Measurements from ENCODE around the gene ADD2. TPM values are rescaled to one million over a fixed set of nuclear protein-coding genes. Genes with fewer than 3 reads are reported as not detected.
"Not testable (repeated sequence)": the region's sequence is repeated elsewhere in the genome, so short reads cannot be mapped to it uniquely, and the experiment has no call there.

The ADD2 gene
- total RNA-seq, 2 donors from 2014 or later, result 24.3 to 31.6 TPM

DNA sequence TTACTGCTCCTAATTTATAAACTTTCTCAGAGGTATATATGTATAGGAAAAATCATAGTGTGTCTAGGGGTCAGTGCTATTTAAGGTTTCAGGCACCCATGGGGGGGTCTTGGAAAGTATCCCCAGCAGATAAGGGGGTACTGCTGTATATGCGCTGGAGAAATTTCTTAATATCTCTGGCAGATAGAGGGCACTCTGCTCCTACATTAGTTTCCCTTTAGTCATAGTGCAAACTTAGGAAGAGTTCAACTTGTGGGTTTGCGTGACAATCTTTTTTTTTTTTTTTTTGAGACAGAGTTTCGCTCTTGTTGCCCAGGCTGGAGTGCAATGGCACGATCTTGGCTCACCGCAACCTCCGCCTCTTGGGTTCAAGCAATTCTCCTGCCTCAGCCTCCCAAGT lies 112.8 kb downstream of the ADD2 start:
- ATAC-seq (replicated peaks in 1 of 2), result peak; percentile 69 to 71
- not testable (repeated sequence) for H3K27ac Mint-ChIP-seq; H3K36me3 Mint-ChIP-seq (ENCODE audit: insufficient read depth in 2 of 2); H3K9me3 Mint-ChIP-seq
- Mint-ChIP-seq H3K27me3 (ENCODE audit: low read depth) (peaks cover 21% of the 10 kb centered on the region), H3K4me1 (ENCODE audit: low read depth) (peaks cover 38% of the 10 kb centered on the region), H3K4me3 (peak overlapping the region in 1 of 2 donors; percentile 47)
- DNase-seq, result peak in 1 of 2 donors; percentile 9

DNA sequence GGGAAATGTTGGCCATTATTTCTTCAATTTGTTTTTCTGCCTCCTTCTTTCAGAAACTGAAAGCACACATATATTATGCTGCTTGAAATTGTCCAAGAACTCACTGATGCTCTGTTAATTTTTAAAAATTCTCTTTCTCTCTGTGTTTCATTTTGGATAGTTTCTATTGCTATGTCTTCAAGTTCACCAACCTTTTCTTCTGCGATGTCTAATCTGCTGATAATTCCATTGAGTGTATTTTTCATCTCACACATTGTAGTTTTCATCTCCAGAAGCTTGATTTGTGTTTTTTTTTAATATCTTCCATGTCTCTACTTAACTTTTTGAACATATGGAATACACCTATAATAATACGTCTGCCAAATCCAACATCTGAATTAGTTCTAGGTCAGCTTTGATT lies 116.3 kb downstream of the ADD2 start:
- H3K27ac Mint-ChIP-seq, result no peak overlapping the region
- peaks cover 21% of the 10 kb centered on the region for H3K27me3 Mint-ChIP-seq (ENCODE audit: low read depth)
- H3K4me1 Mint-ChIP-seq (ENCODE audit: low read depth), result peaks cover 18% of the 10 kb centered on the region
- ATAC-seq (replicated peaks in 1 of 2), result no peak
- H3K36me3 Mint-ChIP-seq (ENCODE audit: insufficient read depth in 2 of 2), result no peaks in the 10 kb centered on the region
- no peak overlapping the region for H3K4me3 Mint-ChIP-seq
- H3K9me3 Mint-ChIP-seq, result no peaks in the 10 kb centered on the region
- DNase-seq, result no peak

DNA sequence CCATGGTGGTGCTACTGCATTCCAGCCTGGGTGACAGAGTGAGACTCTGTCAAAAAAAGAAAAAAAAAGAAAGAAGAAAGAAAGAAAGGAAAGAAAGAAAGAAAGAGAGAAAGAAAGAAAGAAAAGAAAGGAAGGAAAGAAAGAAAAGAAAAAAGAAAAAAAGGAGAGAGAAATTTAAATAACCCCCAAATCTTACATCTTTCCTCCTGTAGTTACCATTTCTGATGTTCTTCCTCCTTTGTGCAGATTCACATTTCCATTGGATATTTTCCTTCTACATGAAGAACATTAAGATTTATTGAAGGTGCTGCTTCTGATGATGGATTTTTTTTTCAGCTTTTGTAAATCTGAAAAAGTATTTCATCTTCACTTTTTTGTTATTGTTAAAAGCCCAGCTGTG lies 117.0 kb downstream of the ADD2 start:
- Mint-ChIP-seq H3K36me3 (ENCODE audit: insufficient read depth in 2 of 2) (no peaks in the 10 kb centered on the region), H3K4me1 (ENCODE audit: low read depth) (peaks cover 11% of the 10 kb centered on the region), H3K9me3 (no peaks in the 10 kb centered on the region), H3K27me3 (ENCODE audit: low read depth) (peaks cover 21% of the 10 kb centered on the region), H3K4me3 (no peak overlapping the region), H3K27ac (no peak overlapping the region)
- no peak for DNase-seq
- no peak for ATAC-seq (replicated peaks in 1 of 2)

DNA sequence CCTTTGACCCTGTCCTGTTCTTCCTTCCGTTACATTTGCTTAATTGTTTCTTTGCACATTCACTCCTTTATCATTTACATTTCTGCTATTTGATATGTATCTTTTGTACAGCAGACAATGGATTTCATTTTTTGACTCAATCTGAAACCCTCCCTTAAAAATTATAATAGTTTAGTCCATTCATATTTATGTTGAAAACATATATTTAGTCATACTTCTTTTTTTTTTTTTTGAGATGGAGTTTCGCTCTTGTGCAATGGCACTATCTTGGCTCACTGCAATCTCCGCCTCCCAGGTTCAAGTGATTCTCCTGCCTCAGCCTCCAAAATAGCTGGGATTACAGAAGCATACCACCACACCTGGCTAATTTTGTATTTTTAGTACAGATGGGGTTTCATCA lies 119.0 kb downstream of the ADD2 start:
- Mint-ChIP-seq H3K9me3 (no peaks in the 10 kb centered on the region), H3K36me3 (ENCODE audit: insufficient read depth in 2 of 2) (no peaks in the 10 kb centered on the region)

DNA sequence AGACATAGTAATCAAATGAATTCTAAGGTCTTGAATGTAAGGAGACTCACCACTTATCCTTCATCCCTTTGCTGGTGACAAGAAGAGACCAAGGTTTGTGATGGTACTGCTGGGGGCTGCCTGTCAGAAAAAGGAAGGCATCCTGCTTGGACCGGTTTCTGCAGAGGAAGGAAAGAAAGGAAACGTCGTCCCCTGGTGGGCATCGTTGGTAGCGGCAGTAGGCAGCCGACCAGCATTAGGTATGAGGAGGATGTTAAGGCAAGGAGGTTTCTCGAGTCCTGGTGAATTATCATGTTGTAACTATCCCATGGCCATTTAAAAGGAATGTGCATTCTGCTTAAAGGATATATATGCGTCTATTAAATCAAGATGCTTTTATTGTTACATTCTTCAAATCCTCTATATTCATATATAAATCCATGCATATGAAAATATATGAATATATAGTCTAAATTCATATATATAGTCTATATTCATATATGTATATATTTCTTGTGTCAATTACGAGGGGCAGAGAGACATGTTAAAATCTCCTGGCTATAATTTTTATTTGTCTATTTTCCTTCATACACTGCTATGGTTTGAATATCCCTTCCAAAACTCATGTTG lies 120.0 kb downstream of the ADD2 start:
- ATAC-seq (replicated peaks in 1 of 2), result peak; percentile 80 to 81
- H3K9me3 Mint-ChIP-seq, result no peaks in the 10 kb centered on the region
- H3K4me1 Mint-ChIP-seq (ENCODE audit: low read depth), result no peaks in the 10 kb centered on the region
- no peak overlapping the region for H3K4me3 Mint-ChIP-seq
- H3K27ac Mint-ChIP-seq, result no peak overlapping the region
- no peaks in the 10 kb centered on the region for H3K36me3 Mint-ChIP-seq (ENCODE audit: insufficient read depth in 2 of 2)
- peak; percentile 71 to 80 for DNase-seq
- peaks cover 10% of the 10 kb centered on the region for H3K27me3 Mint-ChIP-seq (ENCODE audit: low read depth)

More for the DNA sequence above, 119.0 kb downstream of the ADD2 start:
- ATAC-seq (replicated peaks in 1 of 2) (no peak), DNase-seq (no peak)
- Mint-ChIP-seq H3K27me3 (ENCODE audit: low read depth) (peaks cover 15% of the 10 kb centered on the region), H3K4me1 (ENCODE audit: low read depth) (no peaks in the 10 kb centered on the region), H3K27ac (no peak overlapping the region), H3K4me3 (no peak overlapping the region)

DNA sequence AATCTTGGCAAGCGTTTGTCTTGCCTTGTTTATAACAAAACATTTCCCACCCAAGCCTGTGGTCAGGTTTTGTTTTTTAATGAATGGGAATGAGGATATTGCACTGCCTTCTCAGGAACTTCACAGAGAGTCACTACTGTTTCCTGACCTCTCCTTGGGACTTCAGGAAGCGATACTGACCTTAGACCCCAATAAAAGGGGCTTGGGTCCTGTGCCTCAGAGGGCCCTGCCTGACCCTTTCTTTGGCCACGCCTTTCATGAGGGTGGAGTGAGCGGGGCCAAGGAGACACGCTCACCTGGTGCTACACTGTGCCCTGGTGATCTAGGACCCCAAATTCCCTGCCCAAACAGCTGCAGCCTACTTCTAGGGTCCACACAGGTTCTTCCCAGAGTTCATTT lies 121.6 kb downstream of the ADD2 start:
- DNase-seq (no peak), ATAC-seq (replicated peaks in 1 of 2) (no peak)
- Mint-ChIP-seq H3K27ac (no peak overlapping the region), H3K27me3 (ENCODE audit: low read depth) (peaks cover 4% of the 10 kb centered on the region), H3K36me3 (ENCODE audit: insufficient read depth in 2 of 2) (no peaks in the 10 kb centered on the region), H3K4me3 (no peak overlapping the region), H3K4me1 (ENCODE audit: low read depth) (peaks cover 3% of the 10 kb centered on the region), H3K9me3 (no peaks in the 10 kb centered on the region)

DNA sequence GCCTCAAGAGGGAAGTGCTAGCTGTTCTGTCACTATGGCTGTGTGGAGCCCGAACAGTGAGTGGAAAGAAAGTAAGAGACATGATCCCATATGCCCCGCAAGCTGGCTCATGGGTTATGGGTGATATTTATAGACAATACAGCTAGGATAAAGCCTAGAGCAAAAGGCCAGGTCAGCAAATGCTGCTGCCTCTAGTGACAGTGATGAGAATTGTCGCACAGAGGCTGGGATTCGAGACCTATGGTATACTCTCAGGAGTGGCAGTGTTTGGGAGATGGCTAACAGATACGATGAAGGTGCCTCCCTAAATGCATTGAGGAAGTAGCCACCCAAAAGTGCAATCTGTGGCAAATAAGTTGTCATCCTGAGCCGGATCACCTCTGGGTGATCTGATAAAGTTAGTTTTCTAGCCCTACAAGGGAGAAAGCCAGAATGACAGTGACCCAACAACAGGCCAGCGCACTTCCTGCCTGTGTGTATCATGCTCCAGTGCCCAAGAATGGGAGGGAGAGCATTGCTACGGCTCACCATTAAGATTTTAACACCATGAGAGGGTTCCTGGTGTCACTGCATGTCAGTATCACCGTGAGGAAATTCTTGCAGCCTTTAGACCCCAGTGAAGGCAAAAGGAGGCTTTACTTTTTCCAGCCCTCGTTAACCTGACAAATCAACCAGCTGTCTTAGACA lies 122.1 kb downstream of the ADD2 start:
- Mint-ChIP-seq H3K27ac (no peak overlapping the region), H3K4me1 (ENCODE audit: low read depth) (peaks cover 9% of the 10 kb centered on the region), H3K4me3 (no peak overlapping the region), H3K27me3 (ENCODE audit: low read depth) (no peaks in the 10 kb centered on the region), H3K36me3 (ENCODE audit: insufficient read depth in 2 of 2) (no peaks in the 10 kb centered on the region), H3K9me3 (no peaks in the 10 kb centered on the region)
- DNase-seq (no peak), ATAC-seq (replicated peaks in 1 of 2) (no peak)

DNA sequence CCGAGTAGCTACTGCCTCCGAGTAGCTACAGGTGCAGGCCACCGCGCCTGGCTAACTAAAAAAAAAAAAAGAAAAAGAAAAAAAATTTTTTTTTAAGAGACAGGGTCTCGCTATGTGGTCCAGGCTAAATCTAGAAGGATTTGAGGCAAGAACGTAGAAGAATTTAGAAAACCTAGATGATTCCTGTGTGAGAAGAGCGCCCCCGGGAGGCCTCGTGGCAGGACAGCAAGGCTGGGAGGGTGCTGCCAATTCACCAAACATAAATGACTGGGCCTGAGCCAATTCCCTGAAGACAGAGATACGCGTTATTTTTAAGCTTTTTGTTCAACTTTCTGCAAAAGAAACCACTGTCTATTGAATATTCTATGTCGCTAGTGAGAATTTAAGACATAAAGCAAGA lies 124.3 kb downstream of the ADD2 start:
- peak; percentile 21 to 45 for DNase-seq
- Mint-ChIP-seq H3K4me3 (no peak overlapping the region), H3K4me1 (ENCODE audit: low read depth) (peaks cover 24% of the 10 kb centered on the region), H3K27me3 (ENCODE audit: low read depth) (no peaks in the 10 kb centered on the region), H3K36me3 (ENCODE audit: insufficient read depth in 2 of 2) (no peaks in the 10 kb centered on the region), H3K27ac (no peak overlapping the region), H3K9me3 (no peaks in the 10 kb centered on the region)
- ATAC-seq (replicated peaks in 1 of 2), result no peak

DNA sequence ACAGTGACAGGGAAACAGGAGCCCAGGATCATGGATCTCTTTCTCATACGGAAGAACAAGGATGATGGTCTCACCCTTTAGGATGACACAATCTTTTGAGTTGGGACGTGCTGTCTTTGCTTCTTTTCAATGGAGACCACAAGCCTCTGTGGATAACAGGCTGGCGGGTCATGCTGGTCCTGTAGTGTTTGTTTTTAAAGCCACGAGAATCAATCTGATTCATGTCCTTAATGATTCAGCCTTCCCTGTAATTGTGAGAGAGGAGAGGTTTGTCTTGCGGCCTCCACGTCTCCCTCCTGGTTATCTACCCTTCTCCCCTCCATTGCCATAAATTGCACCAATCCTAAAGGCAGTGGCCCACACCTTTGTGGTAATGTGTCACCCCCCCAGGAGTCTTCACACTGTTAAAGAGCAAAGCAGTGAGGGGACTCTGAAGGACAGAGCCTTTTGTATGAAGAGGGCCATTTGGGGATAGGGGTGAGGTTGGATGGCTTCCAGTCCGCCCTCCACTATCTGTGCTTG lies 126.7 kb downstream of the ADD2 start:
- DNase-seq, result peak in 1 of 2 donors; percentile 13
- Mint-ChIP-seq H3K4me1 (ENCODE audit: low read depth) (peaks cover 30% of the 10 kb centered on the region), H3K9me3 (no peaks in the 10 kb centered on the region), H3K27me3 (ENCODE audit: low read depth) (no peaks in the 10 kb centered on the region), H3K36me3 (ENCODE audit: insufficient read depth in 2 of 2) (no peaks in the 10 kb centered on the region), H3K27ac (no peak overlapping the region), H3K4me3 (peak overlapping the region in 1 of 2 donors; percentile 4)
- peak; percentile 76 to 85 for ATAC-seq (replicated peaks in 1 of 2)

DNA sequence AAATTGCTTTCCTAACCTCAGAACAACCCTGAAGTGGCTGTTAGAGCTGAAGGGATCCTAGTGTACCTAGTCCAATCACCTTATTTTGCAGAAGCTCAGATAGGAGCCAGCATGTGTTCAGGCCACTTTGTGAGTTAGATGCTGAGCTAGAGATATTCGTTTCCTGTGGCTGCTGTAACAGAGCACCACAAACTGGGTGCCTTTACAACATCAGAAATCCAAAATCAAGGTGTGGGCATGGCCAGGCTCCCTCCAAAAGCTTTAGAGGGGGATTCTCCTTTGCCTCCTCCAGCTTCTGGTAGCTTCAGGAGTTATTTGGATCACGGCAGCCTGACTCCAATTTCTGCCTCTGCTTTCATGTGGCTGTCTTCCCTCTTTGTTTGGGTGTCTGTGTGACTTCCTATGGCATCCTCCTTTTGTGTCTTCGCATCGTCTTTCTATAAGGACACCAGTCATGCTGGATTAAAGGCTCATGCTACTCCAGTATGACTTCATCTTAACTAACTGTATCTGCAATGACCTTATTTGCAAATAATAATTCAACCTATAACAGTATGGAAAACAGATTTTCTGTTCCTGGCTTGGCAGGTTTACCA lies 128.1 kb downstream of the ADD2 start:
- ATAC-seq (replicated peaks in 1 of 2), result no peak
- Mint-ChIP-seq H3K9me3 (no peaks in the 10 kb centered on the region), H3K36me3 (ENCODE audit: insufficient read depth in 2 of 2) (no peaks in the 10 kb centered on the region), H3K27me3 (ENCODE audit: low read depth) (no peaks in the 10 kb centered on the region), H3K4me1 (ENCODE audit: low read depth) (peaks cover 30% of the 10 kb centered on the region), H3K4me3 (no peak overlapping the region), H3K27ac (peak overlapping the region; percentile 17)
- DNase-seq, result no peak

DNA sequence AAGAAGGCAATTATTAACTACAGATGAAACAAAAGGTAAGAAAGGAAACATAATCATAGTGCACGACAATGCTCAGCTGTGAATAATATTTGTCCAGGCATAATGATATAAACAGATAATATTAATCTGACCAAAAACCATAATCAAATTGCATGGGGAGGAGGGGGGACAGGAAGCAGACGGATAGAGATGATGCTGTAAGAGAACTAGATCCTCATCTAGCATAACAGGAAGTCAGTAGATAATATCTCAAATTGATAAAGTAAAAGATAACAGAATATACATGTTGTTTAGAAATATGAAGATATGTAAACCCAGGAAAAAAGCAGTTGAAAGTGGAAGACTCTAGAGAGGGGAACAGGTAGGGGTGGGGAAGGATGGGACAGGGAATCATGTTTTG lies 129.4 kb downstream of the ADD2 start:
- H3K27ac Mint-ChIP-seq, result peak overlapping the region; percentile 35
- no peaks in the 10 kb centered on the region for H3K27me3 Mint-ChIP-seq (ENCODE audit: low read depth)
- ATAC-seq (replicated peaks in 1 of 2) (no peak), DNase-seq (no peak)
- H3K36me3 Mint-ChIP-seq (ENCODE audit: insufficient read depth in 2 of 2), result no peaks in the 10 kb centered on the region
- no peak overlapping the region for H3K4me3 Mint-ChIP-seq
- H3K4me1 Mint-ChIP-seq (ENCODE audit: low read depth), result peaks cover 30% of the 10 kb centered on the region
- no peaks in the 10 kb centered on the region for H3K9me3 Mint-ChIP-seq

DNA sequence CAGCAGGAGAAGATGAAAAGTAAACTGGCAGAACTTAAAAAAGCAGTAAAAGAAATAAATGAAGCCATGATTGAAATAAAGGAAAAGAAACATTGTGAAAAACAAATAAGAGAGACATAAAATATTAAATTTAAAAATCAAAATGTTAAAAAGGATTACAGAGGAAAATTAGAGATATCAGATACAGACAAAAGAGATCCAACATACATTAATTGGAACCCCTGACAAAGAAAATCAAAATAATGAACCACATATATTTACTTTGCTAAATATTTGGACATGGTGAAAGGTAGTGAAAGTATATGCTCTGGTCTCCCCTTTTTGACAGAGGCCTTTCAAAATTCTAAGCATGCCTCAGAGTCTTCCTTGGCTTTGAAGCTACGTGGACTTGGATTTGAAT lies 134.5 kb downstream of the ADD2 start:
- no peak for DNase-seq
- Mint-ChIP-seq H3K27ac (no peak overlapping the region), H3K9me3 (peaks cover 2 to 3% of the 10 kb centered on the region in 2 donors)

DNA sequence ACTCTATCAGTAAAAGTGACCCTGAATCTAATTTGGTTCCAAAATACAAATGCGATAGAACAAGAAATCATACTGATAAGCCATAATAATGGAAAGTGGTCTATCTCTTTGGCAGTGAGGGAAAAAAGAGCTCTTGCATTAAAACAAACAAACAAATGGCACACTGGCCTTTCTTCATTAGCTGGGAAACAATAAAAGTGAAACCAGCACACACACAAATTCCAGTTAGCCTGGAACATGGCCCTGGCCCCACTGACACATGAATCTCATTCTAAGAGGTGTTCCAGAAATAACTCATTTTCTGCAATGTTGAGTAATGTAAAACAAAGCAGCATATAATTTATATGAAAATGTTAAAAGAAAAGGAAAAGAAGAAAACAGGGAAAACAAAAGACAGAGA lies 135.0 kb downstream of the ADD2 start:
- no peak for ATAC-seq (replicated peaks in 1 of 2)
- Mint-ChIP-seq H3K27ac (no peak overlapping the region), H3K36me3 (ENCODE audit: insufficient read depth in 2 of 2) (peaks cover 2 to 3% of the 10 kb centered on the region in 2 donors), H3K4me3 (no peak overlapping the region), H3K27me3 (ENCODE audit: low read depth) (no peaks in the 10 kb centered on the region), H3K9me3 (peaks cover 2 to 3% of the 10 kb centered on the region in 2 donors), H3K4me1 (ENCODE audit: low read depth) (no peaks in the 10 kb centered on the region)
- no peak for DNase-seq

More for the DNA sequence above, 134.5 kb downstream of the ADD2 start:
- ATAC-seq (replicated peaks in 1 of 2), result no peak
- Mint-ChIP-seq H3K27me3 (ENCODE audit: low read depth) (no peaks in the 10 kb centered on the region), H3K4me3 (no peak overlapping the region), H3K36me3 (ENCODE audit: insufficient read depth in 2 of 2) (peaks cover 2 to 3% of the 10 kb centered on the region in 2 donors), H3K4me1 (ENCODE audit: low read depth) (peaks cover 3% of the 10 kb centered on the region)

All from activated T-cell treated with anti-CD3 and anti-CD28 coated beads, Interleukin-2, amount 50 U/mL, for 72 hours (primary cell).